Prostate gland (tissue), 2 donors: ENCODE measurements around the gene DUS1L. TPM values are rescaled to one million over a fixed set of nuclear protein-coding genes. Genes with fewer than 3 reads are reported as not detected.

ENCODE experiments used
- DNase-seq: peaks from one replicate; pipeline ENCODE4 v3.0.0-alpha.2; 2019; ENCODE audit warnings: low spot score
- H3K27ac ChIP-seq, 2 donors: fragments of 200-600 bp; sonication (generic); 2 replicates each; pipeline ENCODE4 v1.5.1; 2017 to 2019
- H3K27me3 ChIP-seq: fragments of 200-600 bp; sonication (generic); replicated peaks from 2 replicates; pipeline ENCODE4 v1.5.1; 2019; ENCODE audit not compliant: insufficient read depth
- H3K36me3 ChIP-seq, 2 donors: fragments of 200-600 bp; sonication (generic); 1 replicate in 1 of 2; 2 replicates in 1 of 2; pipeline versions ENCODE4 v1.5.1 to v1.8.1; 2017 to 2019
- H3K4me1 ChIP-seq: fragments of 200-600 bp; sonication (generic); replicated peaks from 2 replicates; pipeline ENCODE4 v1.5.1; 2019
- H3K4me3 ChIP-seq, 2 donors: fragments of 200-600 bp; sonication (generic); 2 replicates each; pipeline ENCODE4 v1.5.1; 2017 to 2019
- H3K9me3 ChIP-seq: fragments of 200-600 bp; sonication (generic); 2 replicates; pipeline ENCODE4 v1.5.1; 2017
- CTCF ChIP-seq, 4 experiments: fragments of 200-600 bp in 2 of 4; fragments of 450-650 bp in 2 of 4; sonication (generic) in 2 of 4; IDR thresholded peaks; 1 replicate in 3 of 4; 2 replicates in 1 of 4; pipeline ENCODE4 v1.5.1; 2016 to 2019; ENCODE audit warnings: antibody characterized with exemption in 4 of 4, mild to moderate bottlenecking in 2 of 4, moderate library complexity in 2 of 4
- POLR2A ChIP-seq: fragments of 450-650 bp; IDR thresholded peaks from one replicate; pipeline ENCODE4 v1.6.1; 2016; ENCODE audit warnings: antibody characterized with exemption, mild to moderate bottlenecking
- POLR2AphosphoS5 ChIP-seq: sonication (generic); formaldehyde crosslinking; IDR thresholded peaks from one replicate; pipeline ENCODE4 v1.6.1; 2017; ENCODE audit warnings: antibody characterized with exemption
- WGBS: methylation state at CpG from one replicate; pipeline ENCODE4 v1.1.5; 2018; 5-methylcytosine and 5-hydroxymethylcytosine counted together
- intact Hi-C: fragments of 100-400 bp; cut with DNase I; formaldehyde crosslinking; loops from one replicate; pipeline ENCODE4 v1.14.2; 2022
- total RNA-seq, 2 donors: library from RNA; depleted of rRNA; stranded (reverse); fragments of >200 nt; gene quantifications; one replicate each; pipeline ENCODE4 v1.1.0, GENCODE V29; 2016

The DUS1L gene
- total RNA-seq, 2 donors from 2014 or later = 95.9 to 119 TPM

GRCh38 chr17:82086941-82087906 lies 21.6 kb upstream of the DUS1L start:
- Histone ChIP-seq H3K36me3 (peaks cover 91 to 96% of the 10 kb centered on the region in 2 donors), H3K4me1 (no peaks in the 10 kb centered on the region), H3K27me3 (no peaks in the 10 kb centered on the region), H3K9me3 (no peaks in the 10 kb centered on the region), H3K27ac (no peak overlapping the region), H3K4me3 (no peak overlapping the region)
- DNase-seq = no peak
- 88% methylated on average over 38 of the region's 39 CpGs for WGBS
- intact Hi-C loops = no loop called here
- TF ChIP-seq POLR2AphosphoS5 (no peak), CTCF (IDR thresholded peaks at IDR 0.05) (no peak), POLR2A (no peak)

- 89% methylated on average over 18 of the region's 25 CpGs for WGBS
- TF ChIP-seq CTCF (IDR thresholded peaks at IDR 0.05) (no peak), POLR2A (no peak), POLR2AphosphoS5 (no peak)
- H3K4me1 ChIP-seq = no peaks in the 10 kb centered on the region
- intact Hi-C loops = no loop called here
- no peak overlapping the region for H3K4me3 ChIP-seq
- no peaks in the 10 kb centered on the region for H3K9me3 ChIP-seq
- no peaks in the 10 kb centered on the region for H3K27me3 ChIP-seq
- no peak overlapping the region for H3K27ac ChIP-seq
- DNase-seq = no peak
- H3K36me3 ChIP-seq = peaks cover 92 to 95% of the 10 kb centered on the region in 2 donors
Observed at GRCh38 chr17:82085931-82086764, 20.5 kb upstream of the DUS1L start.

GRCh38 chr17:82085031-82085861 lies 19.6 kb upstream of the DUS1L start:
- no peaks in the 10 kb centered on the region for H3K4me1 ChIP-seq
- no peak overlapping the region for H3K4me3 ChIP-seq
- WGBS = 86% methylated on average over 38 of the region's 49 CpGs
- no peaks in the 10 kb centered on the region for H3K9me3 ChIP-seq
- intact Hi-C loops = no loop called here
- DNase-seq = no peak
- H3K36me3 ChIP-seq = peaks cover 91 to 95% of the 10 kb centered on the region in 2 donors
- TF ChIP-seq CTCF (IDR thresholded peaks at IDR 0.05) (no peak), POLR2AphosphoS5 (no peak), POLR2A (no peak)
- H3K27ac ChIP-seq = no peak overlapping the region
- H3K27me3 ChIP-seq = no peaks in the 10 kb centered on the region

GRCh38 chr17:82084373-82085030 lies 18.9 kb upstream of the DUS1L start:
- H3K4me3 ChIP-seq = no peak overlapping the region
- WGBS = 87% methylated on average over 30 of the region's 31 CpGs
- no peak overlapping the region for H3K27ac ChIP-seq
- TF ChIP-seq POLR2A (no peak), CTCF (IDR thresholded peaks at IDR 0.05) (no peak), POLR2AphosphoS5 (no peak)
- intact Hi-C loops = no loop called here
- no peaks in the 10 kb centered on the region for H3K4me1 ChIP-seq
- peaks cover 85 to 90% of the 10 kb centered on the region in 2 donors for H3K36me3 ChIP-seq
- no peaks in the 10 kb centered on the region for H3K9me3 ChIP-seq
- no peak for DNase-seq
- H3K27me3 ChIP-seq = no peaks in the 10 kb centered on the region
